ENCODE data around the gene OR2V1. TPM values are rescaled to one million over a fixed set of nuclear protein-coding genes. Genes with fewer than 3 reads are reported as not detected.
"Not testable (repeated sequence)": the region's sequence is repeated elsewhere in the genome, so short reads cannot be mapped to it uniquely, and the experiment has no call there.

The OR2V1 gene
- total RNA-seq, 2 donors from 2014 or later: not detected

DNA sequence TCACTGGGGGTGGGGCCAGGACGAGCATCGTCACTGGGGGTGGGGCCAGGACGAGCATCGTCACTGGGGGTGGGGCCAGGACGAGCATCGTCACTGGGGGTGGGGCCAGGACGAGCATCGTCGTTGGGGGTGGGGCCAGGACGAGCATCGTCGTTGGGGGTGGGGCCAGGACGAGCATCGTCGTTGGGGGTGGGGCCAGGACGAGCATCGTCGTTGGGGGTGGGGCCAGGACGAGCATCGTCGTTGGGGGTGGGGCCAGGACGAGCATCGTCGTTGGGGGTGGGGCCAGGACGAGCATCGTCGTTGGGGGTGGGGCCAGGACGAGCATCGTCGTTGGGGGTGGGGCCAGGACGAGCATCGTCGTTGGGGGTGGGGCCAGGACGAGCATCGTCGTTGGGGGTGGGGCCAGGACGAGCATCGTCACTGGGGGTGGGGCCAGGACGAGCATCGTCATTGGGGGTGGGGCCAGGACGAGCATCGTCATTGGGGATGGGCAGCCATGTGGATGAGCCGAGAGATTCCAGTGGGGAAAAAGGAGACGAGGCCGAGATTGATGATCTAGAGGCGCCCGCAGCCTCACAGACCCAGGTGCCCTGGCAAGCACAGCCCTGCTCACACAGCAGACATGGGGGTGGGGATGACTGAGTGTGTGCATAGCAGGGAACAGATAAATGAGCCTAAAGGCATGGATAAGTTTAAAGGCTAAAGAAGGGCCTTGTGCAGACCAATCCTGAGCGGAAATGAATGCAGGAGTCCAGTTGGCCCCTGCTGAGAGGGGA, 30.0 kb upstream of the OR2V1 start:
- DNase-seq (ENCODE audit: low spot score); intact Hi-C loops (cut with DNase I): not testable (repeated sequence)

DNA sequence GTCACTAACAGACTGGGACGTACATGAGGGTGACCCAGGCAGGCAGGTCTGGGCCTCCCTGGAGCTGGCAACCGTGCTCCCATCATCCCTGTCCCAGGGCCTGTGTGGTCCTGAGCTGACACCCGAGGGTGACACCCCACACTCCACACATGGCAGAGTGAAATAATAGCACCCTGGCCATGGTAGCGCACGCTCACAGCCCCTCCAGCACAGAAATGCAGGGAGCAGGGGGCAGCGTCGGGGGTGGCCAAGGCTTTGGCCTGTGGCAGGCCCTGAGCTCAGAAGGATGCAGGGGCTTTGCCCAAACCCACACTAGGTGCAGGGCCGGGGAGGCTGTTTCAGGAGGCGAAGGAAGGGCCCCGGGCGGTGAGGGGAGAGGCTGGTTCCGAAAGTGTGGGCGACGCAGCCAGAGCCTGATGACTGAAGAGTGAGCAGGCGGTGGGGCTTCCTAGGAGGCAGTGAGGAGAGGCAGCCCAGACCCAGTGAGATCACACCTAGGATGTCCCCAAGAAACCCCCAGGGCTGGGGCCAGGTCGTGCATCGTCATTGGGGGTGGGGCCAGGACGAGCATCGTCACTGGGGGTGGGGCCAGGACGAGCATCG, 29.3 kb upstream of the OR2V1 start:
- intact Hi-C loops (cut with DNase I): no loop called here
- DNase-seq (ENCODE audit: low spot score): peak; percentile 83

DNA sequence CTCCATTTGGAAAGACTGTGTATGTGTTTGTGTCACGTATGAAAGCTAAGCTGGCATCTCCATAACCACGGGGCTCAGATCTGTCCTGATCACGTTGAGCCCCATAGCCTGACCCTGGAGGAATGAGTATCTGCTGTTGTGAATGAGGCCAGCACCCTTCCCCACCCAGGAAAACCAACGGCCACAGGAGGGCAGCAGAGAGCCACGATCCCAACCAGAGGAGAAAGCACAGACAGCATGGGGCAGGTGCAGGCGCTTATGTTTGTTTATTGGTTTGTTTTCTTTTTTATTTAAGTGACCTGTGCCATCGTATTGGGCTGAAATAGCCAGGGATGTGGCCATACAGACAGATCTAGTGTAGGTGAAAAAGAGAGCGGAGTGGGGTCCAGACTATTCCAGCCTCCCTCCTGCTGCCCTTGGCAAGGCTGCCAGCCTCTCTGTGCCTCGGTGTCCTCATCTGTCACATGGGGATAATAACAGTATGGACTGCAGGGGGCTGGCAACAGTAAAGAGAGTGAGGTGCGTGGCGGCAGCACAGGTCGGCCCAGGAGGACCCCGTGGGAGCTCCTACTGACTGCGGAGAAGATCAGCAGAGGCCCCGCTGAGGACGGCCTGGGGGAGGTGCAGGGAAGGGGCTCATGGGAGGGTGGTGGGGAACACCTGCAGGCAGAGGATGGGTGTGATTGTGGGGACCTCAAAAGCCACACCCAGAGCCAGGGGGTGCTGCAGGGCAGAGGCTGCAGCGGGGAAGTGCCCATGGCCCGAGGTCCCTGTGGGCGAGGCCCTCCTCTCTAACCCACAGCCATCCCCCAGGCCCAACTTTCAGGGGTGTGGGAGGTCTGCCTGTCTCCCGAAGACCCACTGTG, 28.6 kb upstream of the OR2V1 start:
- intact Hi-C loops (cut with DNase I): loop anchor here in 1 of 2 donors (10.0 kb wide), 1 partner anchor 375 kb away; no protein-coding TSS in a partner anchor
- peak; percentile 94 for DNase-seq (ENCODE audit: low spot score)

DNA sequence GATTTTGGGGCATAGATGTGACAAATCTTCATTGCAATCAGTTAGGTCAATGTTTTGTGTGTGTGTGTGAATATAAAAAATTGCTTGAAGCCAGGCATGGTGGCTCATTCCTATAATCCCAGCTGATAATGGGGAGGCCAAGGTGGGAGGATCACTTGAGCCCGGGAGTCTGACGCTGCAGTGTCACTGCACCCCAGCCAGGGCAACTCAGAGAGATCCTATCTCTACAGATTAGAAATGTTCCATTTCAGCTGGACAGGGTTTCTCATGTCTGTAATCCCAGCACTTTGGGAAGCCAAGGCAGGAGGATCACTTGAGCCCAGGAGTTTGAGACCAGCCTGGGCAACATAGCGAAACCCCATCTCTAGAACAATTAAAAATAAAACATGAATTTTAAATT, 27.9 kb upstream of the OR2V1 start:
- intact Hi-C loops (cut with DNase I): loop anchor here in 1 of 2 donors (10.0 kb wide), 1 partner anchor 374 kb away; no protein-coding TSS in a partner anchor
- DNase-seq (ENCODE audit: low spot score): no peak

DNA sequence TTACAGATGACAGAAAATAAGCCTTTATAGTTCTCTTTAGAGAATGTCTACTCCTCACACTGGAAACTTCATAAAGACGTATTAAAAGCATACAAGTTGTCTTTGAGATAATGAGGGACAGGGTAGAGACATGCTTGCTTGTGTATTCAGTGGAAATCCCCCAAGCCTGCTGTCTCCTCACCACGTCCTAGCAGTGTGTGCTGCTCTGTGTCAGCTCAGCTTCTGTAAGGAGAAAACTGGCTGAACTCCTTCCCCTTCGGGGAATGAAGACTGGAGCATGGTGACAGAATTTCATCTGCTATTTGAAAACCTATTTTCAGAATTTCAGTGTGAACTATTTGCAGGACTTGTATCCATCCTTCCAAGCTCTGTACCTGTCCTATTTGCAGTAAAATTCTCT, 25.8 kb upstream of the OR2V1 start:
- no peak for DNase-seq (ENCODE audit: low spot score)

DNA sequence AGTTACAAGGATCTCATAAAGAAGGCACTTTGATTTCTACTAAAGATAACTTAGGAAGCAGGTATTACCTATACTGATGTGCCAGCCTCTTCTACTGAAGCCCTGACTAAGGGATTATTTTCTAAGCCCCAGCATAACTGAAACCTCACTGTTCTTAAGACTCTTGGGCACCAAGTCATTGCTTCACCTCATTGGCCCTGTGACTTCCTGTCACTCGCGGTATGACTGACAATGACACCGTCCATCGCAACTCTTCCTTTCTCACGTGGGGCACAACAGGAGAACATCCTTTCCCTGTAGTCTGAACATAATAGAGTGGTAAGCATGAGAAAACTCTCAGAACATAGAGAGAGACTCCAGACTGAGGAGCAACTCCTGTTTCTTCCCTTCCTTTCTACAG, 22.8 kb upstream of the OR2V1 start:
- DNase-seq (ENCODE audit: low spot score): no peak
- intact Hi-C loops (cut with DNase I): loop anchor here in 1 of 2 donors (10.0 kb wide), 1 partner anchor 369 kb away; no protein-coding TSS in a partner anchor

More for the DNA sequence above, 25.8 kb upstream of the OR2V1 start:
- intact Hi-C loops (cut with DNase I): loop anchor here in 1 of 2 donors (10.0 kb wide), 1 partner anchor 372 kb away; no protein-coding TSS in a partner anchor

DNA sequence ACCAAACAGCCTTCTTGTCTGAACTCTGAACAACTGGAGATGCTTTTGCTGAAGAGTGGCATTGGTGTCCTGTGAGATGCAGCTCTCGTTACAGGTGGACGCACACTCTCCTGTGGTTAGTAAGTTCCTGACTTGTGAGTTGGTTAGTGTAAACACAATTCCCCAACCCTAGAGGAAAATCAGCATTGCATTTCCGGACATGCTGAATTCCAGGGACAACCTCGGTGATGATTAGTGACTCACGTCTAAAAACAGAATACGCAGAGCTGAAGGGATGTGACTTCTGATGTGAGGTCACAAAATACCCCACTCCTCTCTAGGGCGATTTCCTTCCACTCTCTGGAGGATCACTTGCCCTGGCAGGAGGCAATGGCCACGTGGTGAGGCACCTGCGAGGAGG, 21.4 kb upstream of the OR2V1 start:
- DNase-seq (ENCODE audit: low spot score): no peak
- intact Hi-C loops (cut with DNase I): loop anchor here in 1 of 2 donors (10.0 kb wide), 1 partner anchor 368 kb away; no protein-coding TSS in a partner anchor

DNA sequence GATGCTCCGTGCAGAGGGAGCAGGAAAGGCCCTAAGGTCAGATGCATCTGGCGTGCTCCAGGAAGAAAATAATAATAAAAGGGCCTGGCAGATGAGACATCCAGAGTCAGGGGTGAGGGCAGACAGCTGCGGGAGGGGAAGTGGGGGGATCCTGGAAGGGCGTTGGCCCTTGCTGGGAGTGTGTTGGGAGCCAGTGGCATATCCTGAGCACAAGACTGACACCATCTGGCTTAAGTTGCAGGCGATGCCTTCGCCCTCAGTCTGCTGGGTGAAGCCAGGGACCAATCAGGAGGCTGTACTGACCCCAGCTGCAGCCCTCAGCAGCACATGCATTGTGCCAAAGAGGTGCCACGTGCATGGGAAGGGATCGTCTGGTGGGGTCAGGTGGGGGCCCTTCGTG, 20.2 kb upstream of the OR2V1 start:
- intact Hi-C loops (cut with DNase I): loop anchor here in 1 of 2 donors (10.0 kb wide), 1 partner anchor 366 kb away; no protein-coding TSS in a partner anchor

DNA sequence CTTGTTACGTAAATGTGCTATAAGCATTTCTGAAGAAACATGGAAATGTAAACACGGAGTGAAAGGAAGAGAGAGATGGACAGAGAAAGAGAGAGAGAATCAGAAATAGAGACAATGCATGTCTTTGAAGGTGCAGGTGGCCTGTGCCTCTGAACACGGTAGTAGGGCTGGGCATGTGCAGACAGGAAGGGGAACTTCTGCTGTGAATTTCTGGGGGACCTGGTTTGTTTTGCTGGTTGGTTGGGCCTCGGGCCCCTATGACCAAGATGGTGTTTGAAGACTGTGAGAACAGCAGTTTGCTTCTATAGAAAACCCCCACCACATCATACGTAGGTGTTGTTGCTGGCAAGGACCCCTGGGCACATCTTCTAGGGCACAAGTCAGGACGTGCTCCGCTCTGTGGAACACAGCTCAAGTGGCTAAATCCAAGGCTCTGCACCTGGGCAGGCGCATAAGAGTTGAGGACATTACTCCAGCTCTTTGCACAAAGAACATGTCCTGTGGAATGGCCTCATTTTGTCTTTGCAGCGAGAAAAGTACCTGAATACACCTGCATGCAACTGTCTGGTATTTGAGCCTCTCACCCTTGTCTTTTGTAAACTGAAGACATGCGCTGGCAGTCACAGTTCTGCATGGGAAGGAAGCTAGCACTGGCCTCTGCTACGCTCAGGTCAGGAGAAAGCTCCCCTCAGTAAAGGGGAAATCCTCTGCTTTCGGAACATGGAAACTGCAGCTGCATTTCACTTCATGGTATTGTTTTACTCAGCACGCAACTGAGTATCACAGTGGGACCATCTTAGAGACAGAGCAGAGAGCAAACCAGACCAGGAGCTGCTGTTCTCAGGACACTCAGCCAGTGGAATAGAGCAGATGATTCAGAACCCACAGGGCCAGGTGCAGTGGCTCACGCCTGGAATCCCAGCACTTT, 19.1 kb upstream of the OR2V1 start:
- intact Hi-C loops (cut with DNase I): loop anchor here in 1 of 2 donors (10.0 kb wide), 1 partner anchor 365 kb away; no protein-coding TSS in a partner anchor
- no peak for DNase-seq (ENCODE audit: low spot score)

More for the DNA sequence above, 20.2 kb upstream of the OR2V1 start:
- DNase-seq (ENCODE audit: low spot score): no peak

DNA sequence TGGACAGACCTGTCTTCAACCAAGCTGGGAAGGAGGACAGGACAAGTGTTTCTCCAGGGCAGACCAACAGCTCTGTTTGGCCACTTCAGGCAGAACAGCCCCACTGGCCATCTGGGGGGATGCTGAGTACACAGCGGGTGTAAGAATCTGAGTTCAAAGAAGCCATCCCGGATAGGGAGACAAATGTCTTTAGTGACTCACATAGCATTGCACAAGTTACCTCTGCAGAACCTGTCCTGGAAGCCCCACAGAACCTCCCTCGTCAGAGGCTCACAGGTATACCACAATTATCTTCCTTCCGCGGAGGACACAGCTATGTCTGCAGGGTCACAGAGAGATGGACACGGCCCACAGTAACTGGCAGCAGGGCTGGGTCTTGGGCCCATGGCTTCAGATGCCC, 18.4 kb upstream of the OR2V1 start:
- intact Hi-C loops (cut with DNase I): no loop called here
- DNase-seq (ENCODE audit: low spot score): no peak

DNA sequence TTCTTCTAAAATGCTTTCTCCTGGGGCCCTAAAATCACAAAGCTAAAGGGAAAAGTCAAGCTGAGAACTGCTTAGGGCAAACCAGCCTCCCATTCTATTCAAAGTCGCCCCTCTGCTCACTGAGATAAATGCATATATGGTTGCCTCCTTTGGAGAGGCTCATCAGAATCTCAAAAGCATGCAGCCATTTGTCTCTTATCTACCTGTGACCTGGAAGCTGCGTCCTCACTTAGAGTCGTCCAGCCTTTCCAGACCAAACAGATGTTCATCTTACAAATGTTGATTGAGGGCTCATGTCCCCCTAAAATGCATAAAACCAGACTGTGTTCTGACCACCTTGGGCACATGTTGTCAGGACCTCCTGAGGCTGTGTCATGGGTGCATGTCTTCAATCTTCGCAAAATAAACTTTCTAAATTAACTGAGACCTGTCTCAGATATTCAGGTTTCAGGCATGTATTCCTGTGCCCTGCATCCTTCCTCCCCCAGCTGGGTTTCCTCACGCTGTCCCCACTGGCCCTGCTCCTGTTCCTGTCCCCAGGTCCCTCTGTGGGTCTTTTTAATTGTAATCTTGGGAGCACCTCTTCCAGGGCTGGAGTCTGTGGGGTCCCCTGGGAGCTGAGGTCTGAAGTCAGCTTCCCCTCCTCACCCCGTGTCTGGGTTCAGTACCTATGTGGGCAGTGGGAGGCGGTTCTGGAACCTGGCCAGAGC, 16.1 kb upstream of the OR2V1 start, which contains the start of gene OR2V2:
OR2V2 (plus strand) TSS at position 660 of the 710 bp plus-strand sequence. CDS start 7,357 bp downstream, outside the sequence.
- DNase-seq (ENCODE audit: low spot score); intact Hi-C loops (cut with DNase I): not testable (repeated sequence)

DNA sequence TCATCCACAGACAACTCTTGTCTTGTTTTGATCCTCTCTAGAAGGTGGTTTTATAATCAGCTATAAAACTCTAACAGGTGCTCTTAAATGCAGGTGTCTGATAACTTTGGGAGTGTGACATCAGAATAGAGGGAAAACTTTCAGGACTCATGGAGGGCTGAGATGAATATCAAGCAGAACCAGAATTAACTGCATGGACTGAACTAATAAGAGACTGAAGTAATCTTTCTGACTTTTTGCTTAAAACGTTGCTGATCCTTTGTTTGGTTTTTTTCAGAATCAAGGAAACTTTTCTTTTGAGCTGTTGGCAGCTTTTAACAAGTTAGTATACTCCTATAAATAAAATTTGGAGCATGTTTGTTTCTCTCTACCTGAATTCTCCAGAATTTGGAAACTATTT, 14.2 kb upstream of the OR2V1 start:
- intact Hi-C loops (cut with DNase I): no loop called here
- DNase-seq (ENCODE audit: low spot score): no peak

DNA sequence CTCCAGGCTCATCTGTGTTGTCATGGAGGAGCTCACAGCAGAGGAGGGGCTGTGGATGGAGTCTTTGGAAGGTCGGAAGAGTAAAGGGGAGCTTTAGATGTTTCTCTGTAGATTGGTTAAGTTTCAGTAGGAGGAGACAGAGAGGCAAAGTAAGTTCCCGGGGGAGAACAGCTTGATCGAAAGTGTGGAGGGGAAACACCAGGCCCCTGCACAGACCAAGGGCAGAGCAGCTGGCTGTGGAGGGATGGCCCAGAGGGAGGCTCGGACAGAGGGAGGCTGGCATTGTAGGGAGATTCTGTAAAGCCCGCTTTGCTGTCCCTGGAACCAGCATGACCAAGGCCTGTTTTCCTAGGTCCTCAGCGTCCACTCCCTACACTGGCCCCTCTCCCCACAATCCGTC, 11.1 kb upstream of the OR2V1 start:
- intact Hi-C loops (cut with DNase I): no loop called here
- DNase-seq (ENCODE audit: low spot score): no peak

DNA sequence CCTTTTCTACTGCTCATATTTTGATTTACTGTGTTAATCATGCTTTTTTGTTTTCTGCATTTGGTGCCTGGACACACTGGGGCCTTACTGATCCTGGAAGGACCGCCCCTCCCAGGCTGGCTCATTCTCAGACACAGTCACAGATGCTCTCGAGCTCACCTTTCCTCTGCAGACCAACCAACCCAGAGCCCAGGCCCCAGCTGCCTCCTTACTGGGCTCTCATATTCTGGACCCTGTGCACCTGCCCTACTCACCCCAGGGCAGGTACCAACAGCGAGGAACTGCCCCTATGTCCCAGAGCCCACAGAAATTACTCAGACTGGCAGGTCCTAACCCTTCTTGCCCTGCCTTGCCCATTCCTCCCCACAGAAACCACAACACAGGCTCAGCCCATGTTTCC, 9.8 kb upstream of the OR2V1 start:
- intact Hi-C loops (cut with DNase I): no loop called here
- no peak for DNase-seq (ENCODE audit: low spot score)

DNA sequence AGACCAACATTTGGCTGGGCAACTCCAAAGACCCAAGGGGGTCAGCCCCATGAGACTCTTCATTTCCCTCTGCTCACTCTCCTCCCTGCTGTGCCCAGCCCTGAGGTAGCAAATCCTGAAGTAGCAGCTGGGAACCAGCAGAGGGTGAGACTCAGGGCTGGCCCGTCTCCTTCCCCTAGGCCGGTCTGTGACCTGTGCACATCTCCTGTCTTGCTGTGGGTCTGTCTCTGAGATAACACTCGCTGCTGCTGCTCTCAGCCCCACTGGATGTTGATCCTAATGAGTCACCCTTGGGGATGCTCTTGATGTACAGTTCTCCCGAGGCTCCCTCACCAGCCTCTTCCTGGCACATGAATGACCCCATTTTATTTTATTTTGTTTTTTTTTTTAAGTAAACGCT, 7.3 kb upstream of the OR2V1 start:
- intact Hi-C loops (cut with DNase I): no loop called here
- no peak for DNase-seq (ENCODE audit: low spot score)

DNA sequence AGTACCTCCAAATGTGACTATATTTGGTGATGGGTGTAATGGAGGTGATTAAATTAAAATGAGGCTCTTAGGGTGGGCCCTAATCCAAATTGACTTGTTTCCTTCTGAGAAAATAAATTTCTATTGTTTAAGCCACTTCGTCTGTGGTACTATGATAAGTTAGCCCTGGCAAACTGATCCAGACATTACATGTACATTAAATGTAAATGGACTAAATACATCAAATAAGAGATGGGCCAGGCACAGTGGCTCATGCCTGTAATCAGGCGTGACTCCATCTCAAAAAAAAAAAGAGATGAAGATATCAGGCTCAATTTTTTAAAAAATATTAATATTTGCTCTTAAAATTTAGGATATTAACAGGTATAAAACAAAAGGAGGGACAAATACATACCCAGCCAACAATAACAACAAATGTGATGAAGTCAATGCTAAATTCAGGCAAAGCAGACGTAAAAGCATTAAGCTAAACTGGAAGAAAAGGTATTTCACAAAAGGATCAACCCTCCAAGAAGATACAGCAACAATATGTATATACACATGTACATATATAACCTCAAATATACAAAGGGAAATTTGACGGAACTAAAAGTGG, 5.5 kb upstream of the OR2V1 start:
- intact Hi-C loops (cut with DNase I): no loop called here
- no peak for DNase-seq (ENCODE audit: low spot score)

DNA sequence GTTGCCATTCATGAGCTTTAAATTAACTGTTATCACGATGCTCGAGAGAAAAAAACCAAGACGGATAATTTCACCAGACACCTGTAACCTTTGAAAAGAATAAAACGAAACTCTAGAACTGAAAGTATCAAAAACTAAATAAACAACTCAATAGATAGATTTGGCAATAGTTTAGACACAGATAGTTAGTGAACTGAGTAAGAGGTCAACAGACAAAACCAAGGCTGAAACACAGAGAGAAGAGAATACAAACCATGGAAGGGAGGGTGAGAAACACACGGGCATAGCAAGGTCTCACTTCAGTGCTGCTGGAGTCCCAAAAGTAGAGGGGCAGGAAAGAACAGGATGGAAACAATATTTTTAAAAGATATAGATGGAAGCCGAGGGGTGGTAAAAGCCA, 3.3 kb upstream of the OR2V1 start:
- no peak for DNase-seq (ENCODE audit: low spot score)
- intact Hi-C loops (cut with DNase I): no loop called here
